ENCODE data around the gene MECP2.

Gene MECP2

DNA sequence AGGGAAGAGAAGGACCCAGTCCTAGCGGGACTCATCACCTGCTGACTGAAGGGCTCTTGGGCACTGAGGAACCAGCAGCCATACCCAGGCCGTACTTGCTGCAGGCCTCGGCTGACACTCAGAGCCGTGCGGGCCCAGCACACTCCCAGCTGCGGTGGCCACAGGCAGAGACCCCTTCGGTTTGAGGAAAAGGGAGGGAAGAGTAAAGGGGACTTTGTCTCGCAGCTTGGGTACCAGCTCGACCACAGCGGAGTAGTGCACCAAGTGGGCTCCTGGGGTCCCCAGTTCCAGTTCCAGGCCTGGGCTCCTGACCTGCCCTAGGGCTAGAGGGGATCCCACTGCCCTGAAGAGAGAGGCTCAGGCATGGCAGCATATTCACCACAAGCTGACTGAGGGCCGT is 28.6 kb upstream of the MECP2 start:
- Histone ChIP-seq H3K36me3 (ENCODE audit: control insufficient read depth, insufficient read depth, low read length) (no peaks in the 10 kb centered on the region), H3K4me3 (ENCODE audit: low read depth, low read length) (no peak overlapping the region), H3K4me1 (ENCODE audit: control insufficient read depth, insufficient read depth, low read length) (no peaks in the 10 kb centered on the region), H3K9ac (ENCODE audit: low read depth, low read length) (no peak overlapping the region), H3K27me3 (ENCODE audit: control insufficient read depth, insufficient read depth, low read length) (no peaks in the 10 kb centered on the region), H3K9me3 (ENCODE audit: control insufficient read depth, insufficient read depth, low read length) (peaks cover 2% of the 10 kb centered on the region)

DNA sequence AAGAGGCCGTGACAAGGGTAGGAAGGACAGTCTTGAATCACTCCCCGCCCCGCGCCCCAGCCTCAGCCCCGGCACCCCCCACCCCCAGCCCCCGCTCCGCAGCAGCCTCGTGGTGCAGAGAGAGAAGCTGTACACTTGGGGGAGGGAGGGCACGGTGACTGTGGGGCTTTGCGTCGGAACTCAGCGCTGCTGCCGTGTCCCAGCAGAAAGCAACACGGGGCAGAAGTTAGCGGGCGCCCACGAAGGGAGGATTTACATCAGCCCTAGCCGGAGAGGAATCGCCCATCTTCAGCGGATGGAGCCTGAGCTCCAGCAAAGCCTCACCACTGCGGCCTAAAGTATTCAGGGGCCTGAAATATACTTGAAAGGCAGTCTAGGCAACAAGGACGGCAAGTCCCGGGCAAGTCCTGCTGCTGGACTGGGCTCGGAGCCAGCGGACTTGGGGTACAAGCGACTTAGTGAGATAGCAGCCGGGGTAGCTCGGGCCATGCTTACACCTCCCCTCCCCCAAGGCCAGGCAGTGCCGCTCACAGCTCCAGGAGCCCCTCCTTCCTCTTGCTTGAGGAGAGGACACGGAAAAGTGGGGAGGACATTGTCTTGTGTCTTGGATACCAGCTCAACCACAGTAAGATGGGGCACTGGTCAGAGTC is 28.0 kb upstream of the MECP2 start:
- H3K9ac ChIP-seq (ENCODE audit: low read depth, low read length): no peak overlapping the region
- H3K4me3 ChIP-seq (ENCODE audit: low read depth, low read length): no peak overlapping the region
- H3K36me3 ChIP-seq (ENCODE audit: control insufficient read depth, insufficient read depth, low read length): no peaks in the 10 kb centered on the region
- H3K9me3 ChIP-seq (ENCODE audit: control insufficient read depth, insufficient read depth, low read length): peaks cover 2% of the 10 kb centered on the region
- H3K27me3 ChIP-seq (ENCODE audit: control insufficient read depth, insufficient read depth, low read length): no peaks in the 10 kb centered on the region
- H3K4me1 ChIP-seq (ENCODE audit: control insufficient read depth, insufficient read depth, low read length): no peaks in the 10 kb centered on the region

DNA sequence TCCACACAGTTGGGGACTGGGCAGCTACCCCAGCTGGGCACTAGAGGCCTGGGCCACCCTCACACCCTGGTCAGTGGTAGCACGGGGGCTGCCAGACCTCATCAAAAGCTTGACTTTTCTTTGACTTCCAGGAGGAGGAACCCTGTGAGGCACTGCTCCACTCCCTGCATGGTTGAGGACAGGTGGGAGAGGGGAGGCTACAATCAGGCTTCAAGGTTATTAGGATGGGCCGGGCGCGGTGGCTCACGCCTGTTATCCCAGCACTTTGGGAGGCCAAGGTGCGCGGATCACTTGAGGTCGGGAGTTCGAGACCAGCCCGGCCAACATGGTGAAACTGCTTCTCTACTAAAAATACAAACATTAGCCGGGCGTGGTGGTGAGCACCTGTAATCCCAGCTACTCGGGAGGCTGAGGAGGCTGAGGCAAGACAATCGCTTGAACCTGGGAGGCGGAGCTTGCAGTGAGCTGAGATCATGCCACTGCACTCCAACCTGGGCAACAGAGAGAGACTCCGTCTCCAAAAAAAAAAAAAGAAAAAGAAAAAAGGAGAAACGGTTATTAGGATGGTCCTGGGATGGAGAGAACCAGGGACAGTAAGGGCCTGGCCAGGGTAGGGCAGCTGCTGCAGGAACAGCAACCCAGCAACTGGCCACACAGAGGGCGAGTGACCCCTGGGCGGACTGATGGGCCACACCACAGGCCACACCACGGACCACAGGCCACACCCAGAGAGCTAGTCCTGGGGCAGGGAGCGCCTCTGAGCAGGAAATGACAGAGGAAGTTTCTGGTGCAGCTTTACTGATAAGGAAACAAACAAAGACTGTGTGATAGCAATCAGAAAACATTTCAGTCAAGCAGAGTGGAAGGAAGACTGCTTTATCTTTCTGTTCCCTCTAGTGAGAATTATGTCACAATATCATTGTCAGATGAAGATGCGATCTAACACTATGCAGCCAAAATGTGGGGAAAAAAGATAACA is 26.0 kb upstream of the MECP2 start:
- Histone ChIP-seq H3K27me3 (ENCODE audit: control insufficient read depth, insufficient read depth, low read length) (no peaks in the 10 kb centered on the region), H3K9me3 (ENCODE audit: control insufficient read depth, insufficient read depth, low read length) (peaks cover 2% of the 10 kb centered on the region), H3K4me1 (ENCODE audit: control insufficient read depth, insufficient read depth, low read length) (no peaks in the 10 kb centered on the region), H3K9ac (ENCODE audit: low read depth, low read length) (no peak overlapping the region), H3K36me3 (ENCODE audit: control insufficient read depth, insufficient read depth, low read length) (no peaks in the 10 kb centered on the region), H3K4me3 (ENCODE audit: low read depth, low read length) (no peak overlapping the region)

DNA sequence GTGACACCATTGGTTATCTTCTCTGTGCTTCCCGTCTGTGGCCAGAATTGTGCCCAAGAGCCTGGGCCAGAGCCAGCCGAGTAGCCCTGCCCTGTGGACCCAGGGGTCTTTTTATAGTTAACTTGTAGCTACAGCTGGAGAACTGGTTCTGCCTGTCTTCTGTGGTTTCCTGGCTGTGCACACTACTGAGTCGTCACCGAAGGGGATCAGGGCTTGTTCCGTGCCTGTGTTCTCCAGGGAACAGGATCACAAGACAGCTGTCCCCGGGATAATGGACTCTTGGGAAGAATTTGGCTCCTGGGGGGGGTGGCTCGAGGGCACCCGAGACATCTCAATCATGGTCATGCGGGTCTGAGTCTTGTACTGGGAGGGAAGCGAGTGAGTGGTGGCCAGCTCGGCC is 24.4 kb upstream of the MECP2 start:
- H3K4me3 ChIP-seq (ENCODE audit: low read depth, low read length): no peak overlapping the region
- no peak overlapping the region for H3K9ac ChIP-seq (ENCODE audit: low read depth, low read length)
- peaks cover 2% of the 10 kb centered on the region for H3K9me3 ChIP-seq (ENCODE audit: control insufficient read depth, insufficient read depth, low read length)
- no peaks in the 10 kb centered on the region for H3K36me3 ChIP-seq (ENCODE audit: control insufficient read depth, insufficient read depth, low read length)
- no peaks in the 10 kb centered on the region for H3K27me3 ChIP-seq (ENCODE audit: control insufficient read depth, insufficient read depth, low read length)
- H3K4me1 ChIP-seq (ENCODE audit: control insufficient read depth, insufficient read depth, low read length): no peaks in the 10 kb centered on the region

DNA sequence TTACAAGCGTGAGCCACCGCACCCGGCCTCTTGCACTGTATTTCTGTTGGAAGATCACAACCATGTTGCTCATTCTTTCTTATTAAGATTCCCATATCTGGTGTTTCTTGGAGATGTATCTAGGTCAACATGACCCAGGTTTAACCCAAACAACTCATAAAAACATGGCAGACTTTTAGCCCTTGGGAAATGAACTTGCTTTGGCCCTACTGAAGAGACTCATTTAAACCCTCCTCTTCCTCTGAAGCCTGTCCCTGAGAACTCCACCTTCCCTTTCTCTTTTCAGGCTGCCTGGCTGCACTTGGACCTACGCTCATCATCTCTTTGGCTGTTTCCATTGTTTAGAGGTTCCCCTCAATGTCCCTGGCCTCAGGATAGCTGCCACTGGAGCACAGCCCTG is 23.7 kb upstream of the MECP2 start:
- H3K9ac ChIP-seq (ENCODE audit: low read depth, low read length): no peak overlapping the region
- no peaks in the 10 kb centered on the region for H3K4me1 ChIP-seq (ENCODE audit: control insufficient read depth, insufficient read depth, low read length)
- no peaks in the 10 kb centered on the region for H3K36me3 ChIP-seq (ENCODE audit: control insufficient read depth, insufficient read depth, low read length)
- H3K27me3 ChIP-seq (ENCODE audit: control insufficient read depth, insufficient read depth, low read length): no peaks in the 10 kb centered on the region
- peaks cover 2% of the 10 kb centered on the region for H3K9me3 ChIP-seq (ENCODE audit: control insufficient read depth, insufficient read depth, low read length)
- H3K4me3 ChIP-seq (ENCODE audit: low read depth, low read length): no peak overlapping the region

DNA sequence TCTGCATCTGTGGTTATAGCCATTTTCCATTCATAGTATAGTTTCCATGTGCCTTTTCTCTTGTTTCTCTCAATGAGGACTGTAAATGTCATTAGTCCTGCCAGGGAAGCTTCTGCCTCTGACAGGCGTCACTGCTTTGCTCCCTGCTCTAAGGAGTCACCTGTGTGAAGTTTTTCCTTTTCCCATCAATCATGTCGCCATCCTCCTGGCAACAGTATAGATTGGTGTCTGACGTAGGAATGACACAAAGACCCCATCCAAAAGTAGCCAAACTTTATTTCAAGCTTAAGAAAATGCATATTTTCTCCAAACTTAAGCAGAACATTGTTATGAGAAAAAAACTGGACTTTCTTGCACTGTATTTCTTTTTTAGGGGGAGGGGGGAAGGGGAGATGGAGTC is 23.1 kb upstream of the MECP2 start:
- Histone ChIP-seq H3K9ac (ENCODE audit: low read depth, low read length) (no peak overlapping the region), H3K4me3 (ENCODE audit: low read depth, low read length) (no peak overlapping the region), H3K27me3 (ENCODE audit: control insufficient read depth, insufficient read depth, low read length) (no peaks in the 10 kb centered on the region)

DNA sequence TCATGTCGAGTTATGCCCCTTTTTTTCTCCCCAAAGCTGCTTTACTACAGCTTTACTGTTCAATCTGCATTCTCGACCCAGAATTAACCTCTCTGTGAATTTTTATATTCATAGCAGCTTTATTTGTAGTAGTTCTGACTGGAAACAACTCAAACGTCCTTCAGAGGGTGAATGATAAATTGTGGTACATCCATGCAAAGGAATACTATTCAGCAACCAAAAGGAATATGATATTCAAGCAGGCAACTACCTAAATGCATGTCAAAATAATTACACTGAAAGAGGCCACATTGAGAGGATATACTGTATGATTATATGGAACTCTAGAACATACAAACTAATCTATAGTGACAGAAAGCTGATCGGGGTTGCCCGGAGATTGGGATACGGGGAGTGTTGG is 20.0 kb upstream of the MECP2 start:
- Histone ChIP-seq H3K36me3 (ENCODE audit: control insufficient read depth, insufficient read depth, low read length) (no peaks in the 10 kb centered on the region), H3K9me3 (ENCODE audit: control insufficient read depth, insufficient read depth, low read length) (no peaks in the 10 kb centered on the region)

More for the DNA sequence above, 23.1 kb upstream of the MECP2 start:
- Histone ChIP-seq H3K36me3 (ENCODE audit: control insufficient read depth, insufficient read depth, low read length) (no peaks in the 10 kb centered on the region), H3K4me1 (ENCODE audit: control insufficient read depth, insufficient read depth, low read length) (no peaks in the 10 kb centered on the region), H3K9me3 (ENCODE audit: control insufficient read depth, insufficient read depth, low read length) (peaks cover 2% of the 10 kb centered on the region)

DNA sequence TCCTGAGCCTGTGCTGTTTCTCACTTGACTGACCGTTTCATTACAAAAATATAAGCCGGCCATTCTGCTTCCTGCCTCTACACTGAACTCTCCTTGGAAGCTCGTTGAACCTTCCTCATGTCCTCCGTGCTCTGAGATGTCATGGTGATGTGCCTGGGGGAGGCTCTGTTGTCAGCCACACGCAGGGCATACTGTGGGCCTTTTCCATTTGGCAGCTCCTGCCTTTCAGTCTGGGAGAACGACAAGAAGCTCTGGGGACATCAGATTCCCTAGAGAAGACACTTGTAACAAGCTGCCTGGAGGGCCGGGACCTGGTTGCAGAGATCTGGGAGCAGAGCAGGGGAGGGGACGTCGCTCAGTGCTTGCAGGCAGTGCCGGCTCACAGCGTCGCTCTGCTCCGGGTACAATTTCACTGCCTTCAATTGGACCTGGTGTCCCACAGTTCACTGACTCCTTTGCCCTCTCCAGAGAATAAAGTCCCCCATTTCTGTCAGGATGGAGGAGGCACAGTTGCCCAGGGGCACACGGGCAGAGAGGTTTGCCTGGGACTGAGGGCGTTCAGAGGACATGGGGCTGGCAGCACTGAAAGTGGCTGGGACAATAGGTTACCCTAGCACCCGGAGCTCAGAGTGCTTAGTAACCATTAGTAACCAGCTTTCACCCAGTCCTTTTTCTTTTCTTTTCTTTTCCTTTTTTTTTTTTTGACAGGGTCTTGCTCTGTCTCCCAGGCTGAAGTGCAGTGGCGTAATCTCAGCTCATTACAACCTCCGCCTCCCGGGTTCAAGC is 19.1 kb upstream of the MECP2 start:
- no peaks in the 10 kb centered on the region for H3K36me3 ChIP-seq (ENCODE audit: control insufficient read depth, insufficient read depth, low read length)
- H3K9me3 ChIP-seq (ENCODE audit: control insufficient read depth, insufficient read depth, low read length): no peaks in the 10 kb centered on the region
- no peaks in the 10 kb centered on the region for H3K4me1 ChIP-seq (ENCODE audit: control insufficient read depth, insufficient read depth, low read length)
- no peak overlapping the region for H3K9ac ChIP-seq (ENCODE audit: low read depth, low read length)
- no peak overlapping the region for H3K4me3 ChIP-seq (ENCODE audit: low read depth, low read length)
- H3K27me3 ChIP-seq (ENCODE audit: control insufficient read depth, insufficient read depth, low read length): no peaks in the 10 kb centered on the region

More for the DNA sequence above, 20.0 kb upstream of the MECP2 start:
- Histone ChIP-seq H3K9ac (ENCODE audit: low read depth, low read length) (no peak overlapping the region), H3K4me1 (ENCODE audit: control insufficient read depth, insufficient read depth, low read length) (no peaks in the 10 kb centered on the region), H3K27me3 (ENCODE audit: control insufficient read depth, insufficient read depth, low read length) (no peaks in the 10 kb centered on the region), H3K4me3 (ENCODE audit: low read depth, low read length) (no peak overlapping the region)

DNA sequence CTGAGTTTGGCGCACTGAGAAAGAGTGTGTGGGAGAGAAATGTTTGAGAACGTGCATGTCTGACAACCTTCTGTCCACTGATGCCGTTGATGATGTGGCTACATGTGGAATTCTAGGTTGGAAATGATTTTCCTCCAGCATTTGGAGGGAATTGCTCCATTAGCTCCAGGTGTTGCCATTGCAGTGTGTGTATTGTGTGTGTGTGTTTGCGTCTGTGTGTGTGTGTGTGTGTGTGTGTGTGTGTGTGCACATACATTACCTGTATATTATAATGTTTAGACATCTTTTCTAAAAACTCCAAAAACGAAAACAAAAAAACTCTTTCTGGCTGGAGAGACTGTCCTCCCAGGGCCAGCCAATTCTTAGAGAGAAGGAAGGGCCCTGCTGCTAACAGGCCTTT is 18.2 kb upstream of the MECP2 start:
- no peaks in the 10 kb centered on the region for H3K9me3 ChIP-seq (ENCODE audit: control insufficient read depth, insufficient read depth, low read length)
- H3K4me3 ChIP-seq (ENCODE audit: low read depth, low read length): no peak overlapping the region
- H3K36me3 ChIP-seq (ENCODE audit: control insufficient read depth, insufficient read depth, low read length): no peaks in the 10 kb centered on the region
- H3K9ac ChIP-seq (ENCODE audit: low read depth, low read length): no peak overlapping the region
- no peaks in the 10 kb centered on the region for H3K4me1 ChIP-seq (ENCODE audit: control insufficient read depth, insufficient read depth, low read length)
- no peaks in the 10 kb centered on the region for H3K27me3 ChIP-seq (ENCODE audit: control insufficient read depth, insufficient read depth, low read length)

DNA sequence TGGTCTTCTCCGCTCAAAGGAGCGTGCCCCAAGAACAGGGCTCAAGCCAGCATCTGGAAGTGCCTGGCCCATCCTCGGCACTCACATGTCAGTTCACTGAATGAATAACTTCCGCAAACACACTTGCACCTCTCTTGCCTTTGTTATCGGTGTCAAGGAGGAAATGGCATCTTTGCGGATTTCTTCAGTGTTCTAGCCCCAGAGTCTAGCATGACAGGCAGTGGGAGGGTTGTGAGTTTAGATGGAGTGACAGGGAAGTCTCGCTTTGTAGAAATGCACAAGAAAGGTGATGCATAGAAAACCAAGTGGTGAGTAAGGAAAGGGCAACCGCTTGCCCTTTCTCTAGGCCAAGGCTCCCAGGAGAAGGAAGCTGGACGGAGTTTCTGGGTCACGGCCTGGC is 17.6 kb upstream of the MECP2 start:
- H3K36me3 ChIP-seq (ENCODE audit: control insufficient read depth, insufficient read depth, low read length): no peaks in the 10 kb centered on the region
- no peak overlapping the region for H3K9ac ChIP-seq (ENCODE audit: low read depth, low read length)
- no peak overlapping the region for H3K4me3 ChIP-seq (ENCODE audit: low read depth, low read length)
- H3K4me1 ChIP-seq (ENCODE audit: control insufficient read depth, insufficient read depth, low read length): no peaks in the 10 kb centered on the region
- H3K27me3 ChIP-seq (ENCODE audit: control insufficient read depth, insufficient read depth, low read length): no peaks in the 10 kb centered on the region
- no peaks in the 10 kb centered on the region for H3K9me3 ChIP-seq (ENCODE audit: control insufficient read depth, insufficient read depth, low read length)

DNA sequence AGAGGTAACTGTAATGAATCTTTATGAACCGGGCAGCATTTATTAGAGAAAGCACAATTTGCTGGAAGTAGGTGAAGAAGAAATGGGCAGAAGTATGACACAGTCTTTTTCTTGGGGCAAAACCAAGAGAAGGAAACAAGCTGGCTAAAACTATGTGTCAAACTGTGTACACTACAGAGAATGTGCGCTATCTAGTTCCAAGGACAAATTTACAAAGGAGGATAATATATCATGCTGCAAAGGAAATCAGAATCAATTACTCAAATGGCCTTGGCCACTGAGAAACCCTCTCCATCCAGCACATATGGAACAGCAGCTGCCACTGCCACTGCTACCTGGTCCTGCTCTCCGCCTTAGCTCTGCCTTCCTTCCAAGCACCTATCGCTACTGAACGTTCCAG is 17.1 kb upstream of the MECP2 start:
- no peaks in the 10 kb centered on the region for H3K36me3 ChIP-seq (ENCODE audit: control insufficient read depth, insufficient read depth, low read length)
- H3K9me3 ChIP-seq (ENCODE audit: control insufficient read depth, insufficient read depth, low read length): no peaks in the 10 kb centered on the region
- H3K9ac ChIP-seq (ENCODE audit: low read depth, low read length): no peak overlapping the region
- H3K27me3 ChIP-seq (ENCODE audit: control insufficient read depth, insufficient read depth, low read length): no peaks in the 10 kb centered on the region
- no peaks in the 10 kb centered on the region for H3K4me1 ChIP-seq (ENCODE audit: control insufficient read depth, insufficient read depth, low read length)
- H3K4me3 ChIP-seq (ENCODE audit: low read depth, low read length): no peak overlapping the region
